Tibial artery (tissue), 4 donors: Measurements from ENCODE around the gene PTGDS.

Source experiments
- DNase-seq, 2 donors: peaks; one replicate each; pipeline ENCODE4 v3.0.0-alpha.2; 2019
- H3K27ac ChIP-seq, 2 donors: fragments of 200-600 bp; sonication (generic) in 1 of 2; 1 replicate in 1 of 2; 2 replicates in 1 of 2; pipeline ENCODE4 v1.5.1; 2018 to 2019; ENCODE audit warnings: mild to moderate bottlenecking in 1 of 2
- H3K27me3 ChIP-seq, 2 donors: fragments of 200-600 bp; sonication (generic) in 1 of 2; one replicate each; pipeline versions ENCODE4 v1.5.1 to v1.6.0; 2016 to 2019
- H3K36me3 ChIP-seq, 3 donors: fragments of 200-600 bp; sonication (generic) in 2 of 3; one replicate each; pipeline ENCODE4 v1.5.1; 2016 to 2019; ENCODE audit warnings: mild to moderate bottlenecking in 2 of 3
- H3K4me1 ChIP-seq, 4 donors: fragments of 200-600 bp; sonication (generic) in 2 of 4; 1 replicate in 3 of 4; 2 replicates in 1 of 4; pipeline ENCODE4 v1.5.1; 2016 to 2019
- H3K4me3 ChIP-seq, 2 donors: fragments of 200-600 bp; sonication (generic) in 1 of 2; 1 replicate in 1 of 2; 2 replicates in 1 of 2; pipeline ENCODE4 v1.5.1; 2018 to 2019; ENCODE audit warnings: mild to moderate bottlenecking in 2 of 2
- H3K9me3 ChIP-seq, 3 donors: fragments of 200-600 bp; sonication (generic) in 1 of 3; one replicate each; pipeline ENCODE4 v1.5.1; 2016 to 2019
- CTCF ChIP-seq, 2 experiments: fragments of 200-600 bp in 1 of 2; fragments of 450-650 bp in 1 of 2; IDR thresholded peaks; one replicate each; pipeline ENCODE4 v1.5.1; 2017 to 2019; ENCODE audit warnings: antibody characterized with exemption in 2 of 2, mild to moderate bottlenecking in 1 of 2, moderate library complexity in 1 of 2
- intact Hi-C: fragments of 100-400 bp; cut with DNase I; formaldehyde crosslinking; loops from one replicate; pipeline ENCODE4 v1.15.0; 2023; ENCODE audit warnings: low total_unique reads

The PTGDS gene

GRCh38 chr9:137019891-137020683, 42.8 kb downstream of the PTGDS start:
- H3K4me1 ChIP-seq, result no peaks in the 10 kb centered on the region
- peaks cover 22 to 58% (median 31%) of the 10 kb centered on the region in 3 donors for H3K36me3 ChIP-seq
- TF ChIP-seq CTCF (IDR thresholded peaks at IDR 0.05), result no peak
- H3K4me3 ChIP-seq, result no peak overlapping the region
- no peaks in the 10 kb centered on the region for H3K9me3 ChIP-seq
- intact Hi-C loops, result no loop called here
- H3K27ac ChIP-seq, result no peak overlapping the region
- DNase-seq, result no peak
- H3K27me3 ChIP-seq, result no peaks in the 10 kb centered on the region

- no peak for DNase-seq
- H3K36me3 ChIP-seq, result peaks cover 13 to 49% (median 22%) of the 10 kb centered on the region in 3 donors
- TF ChIP-seq CTCF (IDR thresholded peaks at IDR 0.05), result no peak
- intact Hi-C loops, result no loop called here
- H3K4me3 ChIP-seq, result no peak overlapping the region
- H3K27me3 ChIP-seq, result no peaks in the 10 kb centered on the region
- peaks cover 0 to 7% (median 0%) of the 10 kb centered on the region in 4 donors for H3K4me1 ChIP-seq
- no peak overlapping the region for H3K27ac ChIP-seq
- no peaks in the 10 kb centered on the region for H3K9me3 ChIP-seq
Measured at GRCh38 chr9:137020771-137021567, 43.7 kb downstream of the PTGDS start.

GRCh38 chr9:137021568-137021978, 44.3 kb downstream of the PTGDS start:
- Histone ChIP-seq H3K27ac (no peak overlapping the region), H3K9me3 (no peaks in the 10 kb centered on the region), H3K4me1 (peaks cover 0 to 13% (median 2%) of the 10 kb centered on the region in 4 donors), H3K4me3 (no peak overlapping the region), H3K36me3 (peaks cover 12 to 43% (median 16%) of the 10 kb centered on the region in 3 donors), H3K27me3 (no peaks in the 10 kb centered on the region)
- intact Hi-C loops, result no loop called here
- TF ChIP-seq CTCF (IDR thresholded peaks at IDR 0.05), result no peak
- DNase-seq, result no peak

- no peak overlapping the region for H3K4me3 ChIP-seq
- DNase-seq, result no peak
- peaks cover 9 to 37% (median 11%) of the 10 kb centered on the region in 3 donors for H3K36me3 ChIP-seq
- H3K9me3 ChIP-seq, result no peaks in the 10 kb centered on the region
- H3K27ac ChIP-seq, result no peak overlapping the region
- no peaks in the 10 kb centered on the region for H3K27me3 ChIP-seq
- TF ChIP-seq CTCF (IDR thresholded peaks at IDR 0.05), result no peak
- intact Hi-C loops, result no loop called here
- H3K4me1 ChIP-seq, result peaks cover 0 to 18% (median 8%) of the 10 kb centered on the region in 4 donors
Measured at GRCh38 chr9:137021979-137022661, 44.8 kb downstream of the PTGDS start.

- intact Hi-C loops, result no loop called here
- TF ChIP-seq CTCF (IDR thresholded peaks at IDR 0.05), result no peak
- H3K27ac ChIP-seq, result no peak overlapping the region
- DNase-seq, result no peak
- no peak overlapping the region for H3K4me3 ChIP-seq
- peaks cover 4 to 32% (median 6%) of the 10 kb centered on the region in 3 donors for H3K36me3 ChIP-seq
- H3K9me3 ChIP-seq, result no peaks in the 10 kb centered on the region
- H3K27me3 ChIP-seq, result no peaks in the 10 kb centered on the region
- peaks cover 0 to 23% (median 13%) of the 10 kb centered on the region in 4 donors for H3K4me1 ChIP-seq
Measured at GRCh38 chr9:137022662-137023008, 45.3 kb downstream of the PTGDS start.
